Vagina (tissue), 2 donors: ENCODE results near the gene MMP24OS.

ENCODE experiments used
- POLR2A ChIP-seq, 2 donors: fragments of 450-650 bp; IDR thresholded peaks; one replicate each; pipeline ENCODE4 v1.6.1; 2017; ENCODE audit warnings: antibody characterized with exemption in 2 of 2, mild to moderate bottlenecking in 2 of 2, moderate library complexity in 2 of 2
- POLR2AphosphoS5 ChIP-seq, 2 donors: sonication (generic); formaldehyde crosslinking; IDR thresholded peaks; one replicate each; pipeline ENCODE4 v1.9.0; 2017; ENCODE audit warnings: antibody characterized with exemption in 2 of 2, mild to moderate bottlenecking in 2 of 2, low read depth in 1 of 2; ENCODE audit not compliant: insufficient read depth in 1 of 2
- TF ChIP-seq, protein P1 (sequence below), 3 experiments: fragments of 450-650 bp in 2 of 3; fragments of 200-600 bp in 1 of 3; sonication (generic) in 1 of 3; IDR thresholded peaks; one replicate each; pipeline ENCODE4 v1.5.1; 2017 to 2019; ENCODE audit warnings: antibody characterized with exemption in 3 of 3, mild to moderate bottlenecking in 2 of 3, moderate library complexity in 2 of 3

DNA sequence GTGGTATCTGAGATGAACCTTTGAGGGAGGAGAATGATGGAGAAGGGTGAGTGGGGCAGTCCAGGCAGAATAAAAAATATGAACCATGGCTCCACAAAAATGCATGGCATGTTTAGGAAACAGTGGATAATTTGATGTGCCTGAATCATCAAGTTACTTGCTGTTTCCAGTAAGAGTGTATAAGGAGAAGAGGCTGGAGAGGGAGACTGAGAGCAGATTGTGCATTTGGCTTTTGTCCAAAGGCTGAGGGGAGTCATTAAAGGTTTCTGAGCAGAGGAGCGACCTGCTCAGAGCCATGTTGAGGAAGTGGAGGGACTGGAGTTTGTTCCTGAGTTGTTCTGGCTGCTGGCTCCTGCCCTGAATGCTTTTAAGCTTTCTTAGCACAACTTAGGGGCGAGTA lies 45.3 kb downstream of the MMP24OS start:
- TF ChIP-seq POLR2A (IDR thresholded peaks at IDR 0.05) (no peak), POLR2AphosphoS5 (IDR thresholded peaks at IDR 0.05; ENCODE audit: insufficient read depth in 1 of 2, low read depth in 1 of 2) (no peak)
- TF ChIP-seq, protein P1, sequence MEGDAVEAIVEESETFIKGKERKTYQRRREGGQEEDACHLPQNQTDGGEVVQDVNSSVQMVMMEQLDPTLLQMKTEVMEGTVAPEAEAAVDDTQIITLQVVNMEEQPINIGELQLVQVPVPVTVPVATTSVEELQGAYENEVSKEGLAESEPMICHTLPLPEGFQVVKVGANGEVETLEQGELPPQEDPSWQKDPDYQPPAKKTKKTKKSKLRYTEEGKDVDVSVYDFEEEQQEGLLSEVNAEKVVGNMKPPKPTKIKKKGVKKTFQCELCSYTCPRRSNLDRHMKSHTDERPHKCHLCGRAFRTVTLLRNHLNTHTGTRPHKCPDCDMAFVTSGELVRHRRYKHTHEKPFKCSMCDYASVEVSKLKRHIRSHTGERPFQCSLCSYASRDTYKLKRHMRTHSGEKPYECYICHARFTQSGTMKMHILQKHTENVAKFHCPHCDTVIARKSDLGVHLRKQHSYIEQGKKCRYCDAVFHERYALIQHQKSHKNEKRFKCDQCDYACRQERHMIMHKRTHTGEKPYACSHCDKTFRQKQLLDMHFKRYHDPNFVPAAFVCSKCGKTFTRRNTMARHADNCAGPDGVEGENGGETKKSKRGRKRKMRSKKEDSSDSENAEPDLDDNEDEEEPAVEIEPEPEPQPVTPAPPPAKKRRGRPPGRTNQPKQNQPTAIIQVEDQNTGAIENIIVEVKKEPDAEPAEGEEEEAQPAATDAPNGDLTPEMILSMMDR (IDR thresholded peaks at IDR 0.05), result no peak
